Stimulated activated CD8-positive, alpha-beta memory T cell treated with anti-CD3 and anti-CD28 coated beads, Interleukin-12 subunit alpha, Interleukin-12 subunit beta, amount 100 ng/mL, for 24 hours (primary cell): ENCODE results near the gene FES.
"Not testable (repeated sequence)": the region's sequence is repeated elsewhere in the genome, so short reads cannot be mapped to it uniquely, and the experiment has no call there.

ENCODE experiments used
- DNase-seq: peaks from one replicate; pipeline ENCODE4 v3.0.0-alpha.2; 2020; ENCODE audit errors: extremely low read depth

FES gene

DNA sequence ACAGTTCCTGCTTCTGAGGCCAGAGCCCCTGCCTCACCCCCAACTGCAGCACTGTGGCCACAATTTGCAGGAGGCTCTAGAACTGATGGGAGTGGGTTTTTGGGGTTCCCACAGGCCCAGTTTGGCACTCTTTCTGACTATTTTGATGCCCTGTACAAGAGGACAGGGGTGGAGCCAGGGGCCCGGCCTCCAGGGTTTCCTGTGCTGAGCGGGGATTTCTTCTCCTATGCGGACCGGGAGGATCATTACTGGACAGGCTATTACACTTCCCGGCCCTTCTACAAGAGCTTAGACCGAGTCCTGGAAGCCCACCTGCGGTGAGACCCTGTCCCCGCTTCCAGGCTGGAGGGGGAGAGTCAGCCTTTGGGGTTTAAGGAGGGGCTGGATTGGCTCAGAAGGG, 25.7 kb downstream of the FES start:
- DNase-seq, result no peak

DNA sequence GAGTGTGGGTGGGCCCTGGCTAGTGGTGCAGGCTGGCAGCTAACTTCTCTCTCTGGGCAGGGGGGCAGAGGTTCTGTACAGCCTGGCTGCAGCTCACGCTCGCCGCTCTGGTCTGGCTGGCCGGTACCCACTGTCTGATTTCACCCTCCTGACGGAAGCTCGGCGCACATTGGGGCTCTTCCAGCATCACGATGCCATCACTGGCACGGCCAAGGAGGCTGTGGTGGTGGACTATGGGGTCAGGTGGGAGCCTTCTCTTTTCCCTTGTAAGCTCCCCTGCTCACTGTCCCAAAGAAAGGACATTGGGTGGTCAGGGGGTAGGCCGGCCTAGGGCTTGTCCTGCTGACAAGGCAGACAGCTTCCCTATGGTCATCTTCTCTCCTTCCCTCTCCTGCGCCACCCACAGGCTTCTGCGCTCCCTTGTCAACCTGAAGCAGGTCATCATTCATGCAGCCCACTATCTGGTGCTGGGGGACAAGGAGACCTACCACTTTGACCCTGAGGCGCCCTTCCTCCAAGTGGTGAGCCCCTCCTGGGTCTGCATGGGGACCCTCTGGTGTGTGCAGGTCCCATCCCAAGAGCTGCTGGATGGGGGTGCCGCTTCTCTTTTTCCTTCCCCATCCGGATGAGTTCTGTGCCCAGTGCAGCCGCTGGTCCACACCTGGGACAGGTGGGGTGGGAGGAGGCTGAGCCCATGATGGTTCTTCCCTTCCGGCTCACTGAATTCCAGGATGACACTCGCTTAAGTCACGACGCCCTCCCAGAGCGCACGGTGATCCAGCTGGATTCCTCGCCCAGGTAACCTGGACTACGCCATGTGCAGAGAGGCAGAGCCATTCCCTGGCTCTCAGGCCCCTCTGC, 26.4 kb downstream of the FES start:
- DNase-seq, result no peak

DNA sequence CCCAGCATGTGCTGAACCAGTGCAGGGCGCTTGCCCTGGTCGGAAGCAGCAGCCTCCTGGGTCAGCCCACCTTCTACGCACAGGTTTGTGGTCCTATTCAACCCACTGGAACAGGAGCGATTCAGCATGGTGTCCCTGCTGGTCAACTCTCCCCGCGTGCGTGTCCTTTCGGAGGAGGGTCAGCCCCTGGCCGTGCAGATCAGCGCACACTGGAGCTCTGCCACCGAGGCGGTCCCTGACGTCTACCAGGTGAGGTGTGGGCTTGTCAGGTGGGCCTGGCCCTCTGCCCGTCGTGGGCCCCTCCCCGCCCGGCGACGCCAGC, 27.0 kb downstream of the FES start:
- no peak for DNase-seq

DNA sequence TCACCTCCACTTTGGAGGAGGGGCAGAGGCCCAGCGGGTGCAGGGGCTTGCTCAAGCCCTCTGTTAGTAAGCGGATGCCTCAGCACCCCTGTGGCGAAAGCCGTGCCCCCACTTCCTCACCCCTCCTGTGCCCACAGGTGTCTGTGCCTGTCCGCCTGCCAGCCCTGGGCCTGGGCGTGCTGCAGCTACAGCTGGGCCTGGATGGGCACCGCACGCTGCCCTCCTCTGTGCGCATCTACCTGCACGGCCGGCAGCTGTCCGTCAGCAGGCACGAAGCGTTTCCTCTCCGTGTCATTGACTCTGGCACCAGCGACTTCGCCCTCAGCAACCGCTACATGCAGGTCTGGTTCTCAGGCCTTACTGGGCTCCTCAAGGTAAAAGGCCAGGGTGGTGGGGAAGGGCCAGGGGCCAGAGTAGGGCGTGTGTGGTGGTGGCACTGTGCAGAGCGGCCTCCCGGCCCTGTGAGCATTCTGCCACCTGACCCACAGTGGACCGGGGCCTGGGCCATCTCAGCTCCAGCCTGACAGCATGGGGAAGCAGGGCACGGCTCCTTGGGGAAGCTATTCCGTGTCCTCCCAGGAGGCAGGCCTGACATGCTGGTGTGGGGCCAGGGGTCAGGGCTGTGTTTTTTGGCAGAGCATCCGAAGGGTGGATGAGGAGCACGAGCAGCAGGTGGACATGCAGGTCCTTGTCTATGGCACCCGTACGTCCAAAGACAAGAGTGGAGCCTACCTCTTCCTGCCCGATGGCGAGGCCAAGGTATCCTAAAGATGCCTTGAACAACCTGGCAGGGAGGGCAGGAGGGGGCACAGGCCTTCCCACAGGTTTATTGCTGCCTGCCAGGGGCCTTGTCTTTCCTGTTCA, 27.8 kb downstream of the FES start:
- no peak for DNase-seq

DNA sequence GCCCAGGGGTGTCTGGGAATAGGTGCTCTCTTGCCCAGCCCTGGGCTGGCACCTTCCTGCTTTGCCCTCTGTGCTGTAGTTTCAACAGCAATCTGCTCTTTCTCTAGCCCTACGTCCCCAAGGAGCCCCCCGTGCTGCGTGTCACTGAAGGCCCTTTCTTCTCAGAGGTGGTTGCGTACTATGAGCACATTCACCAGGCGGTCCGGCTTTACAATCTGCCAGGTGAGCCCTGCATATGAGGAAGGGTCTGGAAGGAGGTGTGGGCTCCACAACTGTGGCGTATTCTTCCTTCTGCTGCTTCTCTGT, 28.4 kb downstream of the FES start:
- no peak for DNase-seq

DNA sequence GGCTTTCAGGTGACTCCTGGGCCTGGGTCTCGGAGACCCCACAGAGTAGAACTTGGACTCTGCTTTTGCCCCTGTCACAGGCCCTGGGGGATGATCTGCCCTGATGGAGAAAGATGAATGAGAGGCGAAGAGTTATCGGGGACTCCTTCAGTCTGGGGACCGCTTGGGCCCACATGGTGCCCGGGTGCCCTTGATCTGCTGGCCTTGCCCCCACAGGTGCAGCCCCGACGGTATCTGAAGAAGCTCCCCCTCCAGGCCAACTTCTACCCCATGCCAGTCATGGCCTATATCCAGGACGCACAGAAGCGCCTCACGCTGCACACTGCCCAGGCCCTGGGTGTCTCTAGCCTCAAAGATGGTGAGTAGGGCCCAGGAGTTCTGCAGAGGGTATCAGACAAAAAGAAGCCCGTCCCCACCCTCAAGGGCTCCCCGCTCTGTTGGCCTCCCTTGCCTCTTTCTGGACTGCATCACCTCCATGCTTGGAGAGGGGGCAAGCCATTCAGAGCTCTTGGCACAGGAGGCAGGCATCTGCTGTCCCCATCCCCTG, 29.2 kb downstream of the FES start:
- DNase-seq, result no peak

DNA sequence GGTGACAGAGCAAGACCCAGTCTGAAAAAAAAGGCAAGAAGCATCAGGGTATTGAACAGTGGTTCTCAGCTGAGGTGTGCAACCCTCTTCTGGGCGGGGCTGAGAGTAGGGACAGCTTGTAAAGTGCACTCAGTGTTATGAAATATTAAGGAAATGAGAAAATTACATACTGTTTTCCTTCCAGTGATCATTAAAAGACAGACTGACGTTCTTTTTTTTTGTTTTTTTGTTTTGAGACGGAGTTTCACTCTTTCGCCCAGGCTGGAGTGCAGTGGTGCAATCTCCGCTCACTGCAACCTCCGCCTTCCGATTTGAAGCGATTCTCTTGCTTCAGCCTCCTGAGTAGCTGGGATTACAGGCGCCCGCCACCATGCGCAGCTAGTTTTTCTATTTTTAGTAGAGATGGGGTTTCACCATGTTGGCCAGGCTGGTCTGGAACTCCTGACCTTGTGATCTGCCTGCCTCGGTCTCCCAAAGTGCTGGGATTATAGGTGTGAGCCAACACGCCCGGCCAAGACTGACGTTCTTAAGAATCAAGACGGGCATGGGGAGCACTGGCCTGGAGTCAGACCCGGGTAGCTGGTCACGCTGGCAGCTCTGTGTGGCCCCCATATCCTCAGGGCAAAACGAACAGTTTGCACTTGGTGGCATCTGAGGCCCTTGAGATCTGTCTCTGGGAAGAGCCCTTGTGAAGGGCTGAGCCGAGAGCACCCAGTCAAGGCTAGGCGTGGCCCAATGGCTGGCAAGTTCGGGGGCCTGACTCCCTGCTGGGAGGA, 30.2 kb downstream of the FES start:
- DNase-seq, result no peak

DNA sequence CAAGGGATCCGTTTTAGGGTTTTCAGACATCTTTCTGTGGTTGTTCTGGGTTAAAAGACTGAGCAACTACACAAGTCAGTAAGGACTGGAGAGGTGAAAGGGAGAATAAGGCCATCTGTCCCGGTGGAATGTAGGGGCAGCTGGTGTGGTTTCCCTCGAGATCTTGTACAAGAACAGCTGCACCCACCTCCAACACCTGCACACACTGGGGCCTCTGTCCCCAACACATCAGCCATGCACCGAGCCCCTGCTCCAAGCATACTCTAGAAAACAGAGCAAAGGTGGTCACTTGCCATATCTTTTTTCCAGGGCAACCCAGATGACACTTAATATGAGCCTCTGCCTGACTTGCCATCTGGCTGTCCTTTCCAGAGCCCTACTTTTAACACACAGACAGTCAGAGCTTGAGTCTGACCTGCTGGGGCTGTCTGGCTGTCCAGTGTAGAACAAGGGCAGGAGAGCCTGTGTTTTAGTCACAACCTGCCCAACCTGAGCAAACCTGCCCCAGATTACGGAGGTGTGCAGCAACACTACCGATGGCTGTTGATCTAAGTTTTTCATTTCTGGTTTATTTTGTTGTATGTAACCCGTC, 31.0 kb downstream of the FES start:
- no peak for DNase-seq

DNA sequence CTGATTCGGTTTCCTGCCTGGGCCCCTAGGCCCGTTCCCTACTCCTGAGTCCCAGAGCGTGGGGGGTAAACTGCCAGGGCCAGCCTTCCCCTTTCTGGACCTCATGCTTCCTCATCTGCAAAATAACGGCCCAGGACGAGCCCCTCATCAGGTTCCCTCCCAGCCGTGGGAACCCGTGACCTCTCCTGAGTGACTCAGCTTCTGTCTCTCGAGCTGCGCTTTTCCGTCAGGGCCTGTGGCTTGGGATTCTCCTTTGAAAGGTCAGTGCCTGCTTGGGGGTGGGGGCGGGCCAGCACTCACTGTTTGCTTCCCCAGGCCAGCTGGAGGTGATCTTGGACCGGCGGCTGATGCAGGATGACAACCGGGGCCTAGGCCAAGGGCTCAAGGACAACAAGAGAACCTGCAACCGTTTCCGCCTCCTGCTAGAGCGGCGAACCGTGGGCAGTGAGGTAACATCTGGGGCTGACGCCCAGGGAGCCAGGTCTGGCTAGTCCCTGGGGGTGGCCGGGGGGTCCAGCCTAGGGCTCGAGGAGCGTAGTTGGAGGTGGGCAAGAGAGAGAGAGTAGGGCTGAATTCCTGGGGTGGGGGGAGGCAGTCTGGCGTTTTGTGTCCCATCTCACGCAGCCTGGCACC, 31.6 kb downstream of the FES start:
- DNase-seq, result no peak

DNA sequence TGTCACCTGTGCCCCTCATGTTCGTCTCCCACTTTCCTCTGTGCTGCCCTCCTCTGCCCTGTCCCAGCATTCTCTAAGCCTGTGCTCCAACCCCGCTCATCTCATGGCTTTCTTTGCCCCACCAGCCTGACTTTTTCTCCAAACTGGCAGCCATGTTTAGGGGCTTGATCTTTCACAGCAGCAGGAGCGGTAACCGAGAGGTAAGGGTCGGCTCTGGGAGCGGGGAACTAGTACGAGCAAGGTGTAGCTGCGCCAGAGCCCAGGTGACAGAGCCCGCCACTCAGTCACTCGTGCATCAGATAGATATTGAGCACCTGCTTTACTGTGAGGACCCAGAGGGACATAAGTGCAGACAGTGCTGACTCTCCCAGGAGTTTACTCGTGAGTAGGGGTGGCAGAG, 32.2 kb downstream of the FES start:
- DNase-seq, result no peak

DNA sequence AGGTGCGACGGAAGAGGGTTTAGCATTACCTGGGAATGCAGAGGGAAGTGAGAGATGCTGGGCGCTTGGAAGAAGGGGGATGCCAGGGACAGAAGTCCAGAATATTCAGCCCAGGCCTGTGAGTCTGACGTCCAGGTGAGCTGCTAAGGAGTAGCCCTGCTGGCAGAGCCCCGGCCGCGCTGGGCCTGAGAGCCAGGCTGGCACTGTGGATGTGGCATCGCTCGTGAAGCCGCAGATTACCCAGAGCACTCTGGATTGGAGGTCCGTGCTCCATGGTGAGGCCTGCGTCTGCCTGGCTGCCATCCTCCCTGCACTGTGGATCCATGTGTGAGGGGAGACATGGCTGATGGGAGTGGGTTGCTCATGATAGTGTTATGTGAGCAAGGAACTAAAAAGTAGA, 33.3 kb downstream of the FES start:
- DNase-seq, result no peak

DNA sequence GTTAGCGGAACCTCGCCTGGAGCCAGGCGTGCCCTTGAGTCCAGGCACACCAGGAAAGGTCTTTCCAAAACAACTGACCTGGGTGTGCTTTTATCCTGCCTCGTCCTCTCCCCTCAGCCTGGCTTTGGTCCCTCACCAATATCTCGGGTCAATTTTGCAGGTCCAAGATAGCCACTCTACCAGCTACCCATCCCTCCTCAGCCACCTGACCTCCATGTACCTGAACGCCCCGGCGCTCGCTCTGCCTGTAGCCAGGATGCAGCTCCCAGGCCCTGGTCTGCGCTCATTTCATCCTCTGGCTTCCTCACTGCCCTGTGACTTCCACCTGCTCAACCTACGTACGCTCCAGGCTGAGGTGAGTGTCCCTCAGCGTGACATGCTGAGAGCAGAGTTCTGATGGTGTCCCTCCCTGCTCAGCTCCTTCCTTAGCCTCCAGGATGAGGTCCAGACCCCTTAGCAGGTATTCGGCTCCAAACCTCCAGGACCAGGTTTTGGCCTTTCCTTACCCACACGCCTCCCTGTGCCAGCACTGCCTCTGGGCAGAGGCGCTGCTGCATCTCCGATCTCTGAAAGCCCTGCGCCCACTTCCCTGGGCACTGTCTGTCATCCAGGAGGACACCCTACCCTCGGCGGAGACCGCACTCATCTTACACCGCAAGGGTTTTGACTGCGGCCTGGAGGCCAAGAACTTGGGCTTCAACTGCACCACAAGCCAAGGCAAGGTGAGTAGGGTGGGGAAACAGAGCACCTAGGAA, 33.9 kb downstream of the FES start:
- no peak for DNase-seq

DNA sequence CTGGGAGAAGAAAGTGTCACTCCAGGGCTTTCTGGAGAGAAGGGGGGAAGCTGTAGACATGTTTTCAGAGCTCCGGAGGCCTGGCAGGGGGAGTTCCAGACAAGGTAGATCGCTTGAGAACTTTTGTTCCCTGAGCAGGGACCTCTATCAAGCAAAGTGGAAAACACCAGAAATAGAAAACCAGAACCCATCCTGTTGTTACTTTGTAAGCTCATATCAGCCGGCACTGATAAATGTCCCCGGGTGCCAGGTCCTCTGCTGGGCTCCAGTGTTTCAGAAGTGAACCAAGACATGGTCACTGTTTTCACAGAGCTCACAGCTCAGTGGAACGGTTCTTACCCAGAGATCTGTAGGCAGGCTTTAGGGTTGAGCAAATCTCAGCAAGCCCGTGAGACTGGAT, 34.5 kb downstream of the FES start:
- DNase-seq, result no peak

DNA sequence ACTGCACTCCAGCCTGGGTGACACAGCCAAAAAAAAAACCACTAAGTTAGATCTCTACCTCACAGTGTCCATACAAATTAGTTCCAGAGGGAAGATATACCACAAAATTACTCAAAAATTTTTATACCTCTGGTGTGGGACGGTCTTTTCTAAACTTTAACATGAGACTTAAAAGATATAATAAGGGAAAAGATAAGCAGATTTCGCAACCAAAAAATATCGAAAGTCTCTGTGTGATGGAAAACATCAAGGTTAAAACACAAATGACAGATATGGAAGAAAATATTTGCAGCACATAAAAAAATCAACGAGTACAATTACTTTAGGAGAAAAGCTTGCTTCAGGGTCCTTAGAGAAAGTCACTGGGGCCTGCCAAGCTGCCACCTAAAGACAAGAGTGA, 37.6 kb downstream of the FES start:
- no peak for DNase-seq

DNA sequence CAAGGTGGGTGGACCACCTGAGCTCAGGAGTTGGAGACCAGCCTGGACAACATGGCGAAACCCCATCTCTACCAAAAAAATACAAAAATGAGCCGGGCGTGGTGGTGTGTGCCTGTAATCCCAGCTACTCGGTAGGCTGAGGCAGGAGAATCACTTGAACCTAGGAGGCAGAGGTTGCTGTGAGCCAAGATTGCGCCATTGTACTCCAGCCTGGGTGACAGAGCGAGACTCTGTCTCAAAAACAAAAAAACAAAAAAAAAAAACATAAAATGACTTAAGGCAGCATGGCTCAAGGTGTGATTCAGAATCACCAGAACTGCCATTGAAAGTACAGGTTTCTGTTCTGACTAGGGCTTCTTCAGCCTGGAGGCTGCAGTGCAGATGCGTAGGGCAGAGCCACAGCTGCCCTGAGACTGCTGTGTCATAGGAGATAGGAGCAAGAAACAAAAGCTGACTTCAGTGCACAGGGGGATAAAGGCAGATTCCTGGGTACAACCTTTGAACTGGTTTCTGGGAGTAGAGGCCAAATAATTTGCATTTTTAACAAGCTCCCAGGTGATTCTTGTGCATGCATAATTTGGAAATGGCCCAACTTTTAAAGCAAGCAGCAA, 38.5 kb downstream of the FES start:
- DNase-seq, result not testable (repeated sequence)

DNA sequence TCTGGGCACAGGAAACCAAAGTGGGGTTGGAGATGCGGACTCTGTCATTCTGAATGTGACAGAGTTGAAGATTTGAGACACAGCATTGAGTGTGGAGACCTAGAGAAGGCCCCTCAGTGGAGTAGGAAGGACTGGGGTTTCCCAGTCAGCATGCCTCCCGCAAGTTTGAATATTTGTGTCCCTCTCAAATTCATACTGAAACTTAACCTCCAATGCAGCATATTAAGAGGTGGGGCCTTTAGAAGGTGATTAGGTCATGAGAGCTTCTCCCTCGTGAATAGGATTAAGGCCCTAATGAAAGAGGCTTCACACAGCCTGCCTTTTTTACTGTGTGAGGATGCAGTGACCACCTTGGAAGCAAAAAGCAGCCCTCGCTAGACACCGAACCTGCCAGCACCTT, 40.1 kb downstream of the FES start:
- DNase-seq, result no peak

DNA sequence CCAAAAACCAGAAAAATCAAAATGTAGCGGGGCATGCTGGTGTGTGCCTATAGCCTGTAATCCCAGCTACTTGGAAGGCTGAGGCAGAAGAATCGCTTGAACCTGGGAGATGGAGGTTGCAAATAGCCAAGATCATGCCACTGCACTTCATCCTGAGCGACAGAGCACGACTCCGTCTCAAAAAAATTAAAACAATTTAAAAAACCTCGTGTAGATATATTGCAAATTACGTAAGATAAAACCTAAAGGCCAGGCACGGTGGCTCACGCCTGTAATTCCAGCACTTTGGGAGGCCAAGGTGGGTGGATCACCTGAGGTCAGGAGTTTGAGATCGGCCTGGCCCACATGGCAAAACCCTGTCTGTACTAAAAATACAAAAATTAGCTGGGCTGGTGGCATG, 42.5 kb downstream of the FES start:
- not testable (repeated sequence) for DNase-seq

DNA sequence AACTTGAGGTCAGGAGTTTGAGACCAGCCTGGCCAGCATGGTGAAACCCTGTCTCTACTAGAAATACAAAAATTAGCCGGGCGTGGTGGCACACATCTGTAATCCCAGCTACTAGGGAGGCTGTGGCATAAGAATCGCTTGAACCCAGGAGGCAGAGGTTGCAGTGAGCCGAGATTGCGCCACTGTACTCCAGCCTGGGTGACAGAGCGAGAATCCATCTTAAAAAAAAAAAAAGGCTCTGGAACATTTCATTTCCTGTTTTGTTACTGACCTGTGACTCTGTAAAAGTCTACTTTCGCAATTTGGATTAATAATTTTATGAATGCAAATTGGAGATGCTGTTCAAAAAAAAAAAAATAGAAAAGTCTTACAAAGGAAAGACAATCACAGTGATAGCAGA, 43.8 kb downstream of the FES start:
- not testable (repeated sequence) for DNase-seq

DNA sequence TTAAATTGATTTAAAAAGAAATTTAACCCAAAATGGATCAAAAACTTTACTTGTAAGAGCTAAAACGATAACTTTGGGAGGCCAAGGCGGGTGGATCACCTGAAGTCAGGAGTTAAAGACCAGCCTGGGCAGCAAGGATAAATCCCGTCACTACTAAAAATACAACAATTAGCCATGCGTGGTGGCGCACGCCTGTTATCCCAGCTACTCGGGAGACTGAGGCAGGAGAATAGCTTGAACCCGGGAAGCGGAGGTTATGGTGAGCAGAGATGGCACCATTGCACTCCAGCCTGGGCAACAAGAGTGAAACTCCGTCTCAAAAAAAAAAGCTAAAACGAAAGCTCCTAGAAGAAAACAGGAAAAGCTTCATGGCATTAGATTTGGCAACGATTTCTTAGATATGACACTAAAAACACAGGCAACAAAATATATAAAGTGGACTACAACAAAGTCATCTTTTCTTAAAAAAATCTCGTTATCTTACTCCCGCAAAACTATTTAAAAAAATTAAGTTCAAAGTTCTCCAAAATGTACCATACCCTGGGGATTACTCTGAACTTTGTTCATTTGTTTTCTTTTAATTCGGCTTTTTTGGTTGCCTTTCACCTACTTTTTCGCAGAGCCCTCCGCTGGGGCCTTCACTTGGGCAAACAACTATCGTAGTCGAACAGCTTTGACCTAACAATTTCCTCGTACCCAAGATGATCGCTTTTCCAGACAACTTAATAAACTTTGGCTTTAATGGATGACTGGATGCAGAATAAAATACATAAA, 45.1 kb downstream of the FES start:
- no peak for DNase-seq
